H1 (cell line): Measurements from ENCODE around the gene FNDC1. TPM values are rescaled to one million over a fixed set of nuclear protein-coding genes. Genes with fewer than 3 reads are reported as not detected.

Experiments used
- CHD7 ChIP-seq: fragments of 300-600 bp; sonication (generic); IDR thresholded peaks from 2 replicates; pipeline ENCODE4 v1.7.1; 2012; ENCODE audit warnings: low read length, moderate library complexity, mild to moderate bottlenecking, inconsistent platforms; ENCODE audit not compliant: insufficient replicate concordance
- E2F6 ChIP-seq: IDR thresholded peaks from 2 replicates; pipeline ENCODE4 v1.6.1; 2012; ENCODE audit warnings: inconsistent platforms
- EGR1 ChIP-seq: IDR thresholded peaks from 2 replicates; pipeline ENCODE4 v1.6.1; 2011; ENCODE audit warnings: low read depth, low read length, borderline replicate concordance
- FOSL1 ChIP-seq: IDR thresholded peaks from 2 replicates; pipeline ENCODE4 v1.6.1; 2011; ENCODE audit warnings: mild to moderate bottlenecking, low read depth, low read length, moderate library complexity; ENCODE audit not compliant: insufficient read depth
- GTF2F1 ChIP-seq: IDR thresholded peaks from 2 replicates; pipeline ENCODE4 v1.6.1; 2012; ENCODE audit warnings: low read depth, low read length, improper control_type of control experiment, borderline replicate concordance
- KDM5A ChIP-seq: fragments of 200-600 bp; IDR thresholded peaks from 2 replicates; pipeline ENCODE4 v1.7.1; 2012; ENCODE audit warnings: mild to moderate bottlenecking, low read length, inconsistent platforms, mixed read lengths
- NANOG ChIP-seq: IDR thresholded peaks from 2 replicates; pipeline ENCODE4 v1.6.1; 2011; ENCODE audit warnings: low read length, low read depth, mild to moderate bottlenecking, inconsistent platforms; ENCODE audit not compliant: insufficient read depth, poor library complexity, severe bottlenecking
- SIN3A ChIP-seq, 2 experiments: IDR thresholded peaks in 1 of 2; conservative IDR thresholded peaks in 1 of 2; 2 replicates each; pipeline ENCODE4 v1.6.1; 2011 to 2012; ENCODE audit warnings: low read length in 2 of 2, improper control_type of control experiment in 1 of 2, low read depth in 1 of 2, mild to moderate bottlenecking in 1 of 2
- TAF1 ChIP-seq: IDR thresholded peaks from 2 replicates; pipeline ENCODE4 v1.6.1; 2011; ENCODE audit warnings: mild to moderate bottlenecking, low read depth, low read length
- polyA plus RNA-seq, 7 experiments: library from polyadenylated mRNA; depleted of rRNA in 3 of 7; stranded (reverse) in 5 of 7; unstranded in 2 of 7; fragments of >200 nt in 5 of 7; fragments of 200-250 nt in 2 of 7; gene quantifications; 1 replicate in 5 of 7; 2 replicates in 1 of 7; 4 replicates in 1 of 7; pipeline versions ENCODE4 v1.2.1 to v1.2.3, GENCODE V29; 2011 to 2013; ENCODE audit warnings: missing spikeins in 2 of 7, mixed read lengths in 2 of 7
- total RNA-seq: library from RNA; stranded (reverse); fragmentation: NEBNext Ultra II Directional; extraction: Animal tissue kit (Norgen Biotek cat#: 25700); gene quantifications from 2 replicates; pipeline ENCODE4 v1.2.1, GENCODE V29; 2021

FNDC1 gene
- total and polyA plus RNA-seq, 2 of the 8 experiments (the other 6 are each of a cell fraction or from before 2014, with no cell fraction given): 0.06 to 0.30 TPM

- TF ChIP-seq SIN3A (conservative IDR thresholded peaks at IDR 0.05 in 1 of 2, IDR thresholded peaks at IDR 0.05 in 1 of 2; ENCODE audit: low read depth in 1 of 2, low read length in 2 of 2) (no peak), FOSL1 (no peak), NANOG (no peak), KDM5A (no peak), CHD7 (no peak), EGR1 (no peak), GTF2F1 (no peak), TAF1 (no peak), E2F6 (peak; percentile 89)
These were observed 536 bp upstream of the FNDC1 start (continued) for GRCh38 chr6:159168536-159169192.
